ENCODE data around the gene PHPT1.
"Not testable (repeated sequence)": the region's sequence is repeated elsewhere in the genome, so short reads cannot be mapped to it uniquely, and the experiment has no call there.

Gene PHPT1

DNA sequence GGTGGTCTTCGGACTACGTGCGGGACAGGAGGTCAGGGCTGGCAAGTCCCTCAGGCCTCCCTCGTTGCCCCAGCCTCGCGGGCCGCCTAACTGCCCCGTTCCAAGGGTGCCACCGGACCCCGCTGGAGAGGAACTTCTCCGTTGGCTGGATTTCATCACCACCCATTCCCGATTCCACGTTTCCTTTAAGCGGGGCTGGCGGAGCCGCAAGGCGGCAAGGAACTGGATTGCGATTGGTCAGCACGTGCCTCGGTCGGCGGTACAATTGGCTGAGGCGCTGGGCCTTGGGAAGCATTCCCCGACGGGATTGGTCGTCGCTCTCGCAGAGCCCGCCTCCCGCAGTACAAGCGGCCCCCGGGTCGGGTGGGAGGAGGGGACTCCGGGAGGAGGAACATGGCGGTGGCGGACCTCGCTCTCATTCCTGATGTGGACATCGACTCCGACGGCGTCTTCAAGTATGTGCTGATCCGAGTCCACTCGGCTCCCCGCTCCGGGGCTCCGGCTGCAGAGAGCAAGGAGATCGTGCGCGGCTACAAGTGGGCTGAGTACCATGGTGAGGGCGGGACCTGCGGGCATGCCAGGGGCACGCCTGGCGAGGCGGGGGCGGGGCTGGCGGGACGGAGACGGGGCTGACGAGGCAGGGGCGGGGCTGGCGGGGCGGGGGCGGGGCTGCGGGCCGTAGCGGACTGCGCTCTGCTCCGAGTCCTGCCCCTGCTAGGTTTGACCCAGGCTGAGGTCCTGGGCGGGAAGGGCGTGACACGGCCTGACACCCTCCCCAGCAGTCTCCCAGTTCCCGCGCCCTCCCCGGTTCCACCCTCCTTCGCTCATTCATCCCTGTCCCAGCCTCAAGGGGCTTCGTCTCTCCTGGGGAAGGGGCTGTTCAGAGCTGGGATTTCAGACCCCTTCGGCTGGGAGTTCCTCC lies at the start of gene PHPT1:
Gene PHPT1 (plus strand): TSS at position 372 of the 922 bp plus-strand sequence. CDS start 22 bp downstream, at position 394.
- DNase-seq (ENCODE audit: low spot score), result peak; percentile 99

DNA sequence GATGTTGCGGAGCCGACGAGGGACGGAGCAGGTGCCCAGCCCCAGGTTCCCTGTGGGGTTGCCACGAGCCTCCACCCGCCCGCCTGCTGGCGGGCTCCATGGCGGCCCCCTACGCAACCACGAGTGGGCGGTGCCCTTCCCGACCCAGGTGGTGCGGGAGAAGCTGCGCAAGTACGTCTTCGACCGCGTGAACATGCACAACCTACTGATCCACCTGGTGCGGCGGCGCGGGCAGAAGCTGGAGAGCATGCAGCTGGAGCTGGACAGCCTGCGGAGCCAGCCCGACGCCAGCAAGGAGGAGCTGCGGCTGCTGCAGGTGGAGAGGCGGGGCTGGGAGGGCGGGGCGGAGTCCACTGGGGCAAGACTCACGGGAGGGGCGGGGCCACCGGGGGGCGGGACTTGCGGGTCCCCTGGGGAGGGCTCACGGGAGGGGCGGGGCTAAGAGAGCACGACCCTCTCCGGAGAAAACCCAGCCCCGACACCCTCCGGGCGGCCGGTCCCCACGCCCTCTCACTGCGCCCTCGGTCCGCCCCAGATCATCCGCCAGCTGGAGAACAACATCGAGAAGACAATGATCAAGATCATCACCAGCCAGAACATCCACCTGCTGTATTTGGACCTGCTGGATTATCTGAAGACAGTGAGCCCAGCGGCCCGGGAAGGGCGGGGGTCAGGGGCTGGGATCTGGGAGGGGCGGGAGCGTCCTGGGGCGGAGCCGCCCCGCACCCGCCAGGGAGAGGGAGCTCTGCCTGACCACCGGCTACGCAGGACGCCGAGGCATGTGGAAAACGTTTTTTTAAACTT lies 49.2 kb upstream of the PHPT1 start:
- DNase-seq (ENCODE audit: low spot score), result peak; percentile 86

DNA sequence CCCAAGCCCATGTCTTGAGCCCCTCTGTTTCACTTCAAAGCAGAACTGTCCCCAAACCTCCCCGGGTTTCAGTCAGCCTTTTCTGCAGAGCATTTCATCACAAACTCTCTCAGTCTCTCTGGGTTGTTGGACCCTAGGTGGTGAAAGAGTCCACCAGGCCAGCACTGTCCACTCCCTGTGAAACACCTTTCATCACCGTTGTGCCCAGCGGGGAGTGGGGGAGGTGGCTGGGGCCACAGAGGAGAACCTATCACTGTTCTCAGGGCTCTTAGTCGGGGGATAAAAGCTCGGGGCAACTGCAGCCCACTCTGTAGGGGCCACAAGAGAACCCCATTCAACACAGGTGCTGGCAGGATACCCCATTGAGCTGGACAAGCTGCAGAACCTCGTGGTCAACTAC lies 46.9 kb upstream of the PHPT1 start:
- DNase-seq (ENCODE audit: low spot score), result no peak

DNA sequence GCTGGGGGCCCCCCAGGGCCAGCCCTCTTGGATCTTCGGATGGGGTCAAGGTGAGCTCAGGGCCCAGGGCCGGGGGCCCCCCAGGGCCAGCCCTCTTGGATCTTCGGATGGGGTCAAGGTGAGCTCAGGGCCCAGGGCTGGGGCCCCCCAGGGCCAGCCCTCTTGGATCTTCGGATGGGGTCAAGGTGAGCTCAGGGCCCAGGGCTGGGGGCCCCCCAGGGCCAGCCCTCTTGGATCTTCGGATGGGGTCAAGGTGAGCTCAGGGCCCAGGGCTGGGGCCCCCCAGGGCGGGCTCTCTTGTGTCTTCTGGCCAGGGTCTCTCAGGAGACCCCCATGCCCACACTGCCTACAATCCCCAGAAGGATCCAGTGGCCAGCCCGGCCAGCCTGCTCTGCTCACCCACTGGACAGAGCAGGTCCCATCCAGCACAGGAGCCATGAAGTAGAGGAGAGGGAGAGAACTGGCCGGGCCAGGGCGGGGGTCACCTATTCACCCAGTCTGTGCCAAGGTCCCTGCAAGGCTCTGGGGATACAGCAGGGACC lies 46.1 kb upstream of the PHPT1 start:
- not testable (repeated sequence) for DNase-seq (ENCODE audit: low spot score)

DNA sequence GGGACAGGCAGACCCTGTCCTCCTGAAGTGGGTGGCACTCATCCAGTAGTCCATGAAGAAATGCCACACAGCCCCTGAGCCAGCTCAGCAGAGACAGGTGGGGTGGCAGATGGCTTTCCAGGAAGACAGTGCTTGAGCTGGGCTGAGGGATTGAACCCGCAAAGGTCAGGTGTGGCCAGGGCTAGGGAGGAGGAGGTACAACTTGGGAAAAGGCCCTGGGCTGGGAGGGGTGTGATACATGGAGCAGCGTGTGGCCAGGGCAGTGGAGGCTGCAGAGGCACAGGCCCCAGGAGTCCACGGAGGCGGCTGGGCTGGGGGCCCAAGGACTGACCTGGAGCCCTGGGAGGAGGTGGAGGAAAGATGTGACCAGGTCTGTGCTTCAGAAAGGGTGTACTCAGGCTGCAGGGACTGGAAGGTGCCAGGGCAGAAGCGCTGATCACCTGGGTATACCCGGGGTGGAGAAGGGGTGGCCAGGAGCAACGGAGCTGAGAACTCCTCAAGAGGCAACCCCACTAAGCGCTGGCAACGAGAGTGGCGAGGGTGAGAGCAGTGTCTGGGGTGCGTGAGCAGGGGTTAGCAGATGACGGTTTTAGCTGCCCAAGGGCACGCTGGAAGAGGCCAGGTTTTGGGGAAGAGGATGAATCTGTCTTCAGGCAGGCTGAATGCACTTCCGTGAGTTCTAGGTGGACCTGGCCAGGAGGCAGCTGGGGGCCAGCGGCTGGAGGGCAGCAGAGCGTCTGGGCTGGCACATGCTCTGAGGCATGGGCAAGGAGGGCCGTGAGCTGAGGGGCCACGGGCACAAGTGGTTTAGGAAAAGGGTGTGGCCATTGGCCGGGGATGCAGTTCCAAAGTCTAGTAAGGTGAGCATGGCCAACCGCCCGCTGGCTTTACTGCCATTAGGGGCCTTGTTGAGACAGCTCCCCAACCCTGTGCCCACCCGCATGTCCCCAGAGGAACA lies 45.4 kb upstream of the PHPT1 start:
- DNase-seq (ENCODE audit: low spot score), result no peak

DNA sequence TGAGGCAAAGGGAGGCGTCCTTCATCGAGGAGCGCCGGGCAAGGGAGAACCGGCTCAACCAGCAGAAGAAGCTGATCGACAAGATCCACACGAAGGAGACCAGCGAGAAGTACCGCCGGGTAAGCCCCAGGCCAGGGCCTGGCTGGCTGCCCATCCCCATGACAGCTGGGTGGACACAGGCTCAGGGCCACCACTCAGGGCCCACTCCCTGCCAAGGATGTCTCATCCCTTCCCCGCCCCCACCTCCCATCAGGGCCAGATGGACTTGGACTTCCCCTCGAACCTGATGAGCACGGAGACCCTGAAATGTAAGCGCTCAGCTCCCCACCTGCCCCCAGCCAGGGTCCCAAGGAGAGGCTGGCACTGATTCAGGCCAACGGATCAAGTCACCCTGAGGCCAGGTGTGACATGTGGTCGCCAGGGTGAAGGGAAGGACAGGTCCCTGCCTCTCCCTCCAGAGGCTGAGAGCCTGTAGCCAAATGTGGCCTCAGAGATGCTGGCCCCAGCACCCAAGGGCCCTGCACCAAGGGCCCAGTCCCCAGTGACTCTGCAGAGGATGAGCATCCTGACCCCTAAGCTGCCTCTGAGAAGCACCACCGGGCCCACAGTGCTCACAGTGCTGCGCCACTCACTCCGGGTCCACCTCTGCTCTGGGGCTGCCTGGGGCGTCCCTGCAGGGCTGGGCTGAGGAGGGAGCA lies 44.6 kb upstream of the PHPT1 start:
- no peak for DNase-seq (ENCODE audit: low spot score)

DNA sequence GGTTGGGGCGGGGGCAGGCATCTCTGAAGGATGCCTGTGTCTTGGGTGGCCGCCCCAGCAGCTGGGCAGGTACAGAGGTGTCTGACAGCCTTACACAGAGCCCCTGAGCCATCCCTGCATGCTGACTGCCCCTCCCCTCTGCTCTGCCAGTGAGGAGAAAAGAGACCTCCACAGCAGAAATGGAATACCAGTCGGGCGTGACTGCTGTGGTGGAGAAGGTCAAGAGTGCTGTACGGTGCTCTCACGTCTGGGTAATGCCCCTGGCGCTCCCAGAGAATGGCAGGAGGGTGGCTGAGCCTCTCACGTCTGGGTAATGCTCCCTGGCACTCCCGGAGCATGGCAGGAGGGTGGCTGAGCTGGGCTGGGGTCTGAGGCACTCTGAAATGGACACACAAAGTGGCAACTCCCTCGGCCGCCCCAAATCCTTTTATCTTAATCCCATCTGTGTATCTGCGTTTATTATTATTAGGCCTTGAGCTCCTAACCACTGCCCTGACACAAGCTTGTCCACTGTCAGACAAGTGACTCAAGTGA lies 43.9 kb upstream of the PHPT1 start:
- no peak for DNase-seq (ENCODE audit: low spot score)

DNA sequence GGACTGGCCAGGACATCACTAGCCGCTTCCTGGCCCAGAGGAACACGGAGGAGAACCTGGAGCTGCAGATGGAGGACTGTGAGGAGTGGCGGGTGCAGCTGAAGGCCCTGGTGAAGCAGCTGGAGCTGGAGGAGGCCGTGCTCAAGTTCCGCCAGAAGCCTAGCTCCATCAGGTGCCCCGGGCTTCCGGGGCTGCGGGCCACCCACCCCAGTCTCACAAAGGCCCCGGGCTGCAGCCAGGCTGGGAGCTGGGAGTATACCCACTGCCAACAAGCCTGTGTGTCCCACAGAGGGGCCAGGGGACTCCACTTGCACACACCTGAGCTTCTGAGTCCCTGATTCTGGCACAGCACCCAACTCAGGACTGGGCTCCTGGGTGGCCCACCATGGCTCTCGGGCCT lies 43.1 kb upstream of the PHPT1 start:
- DNase-seq (ENCODE audit: low spot score), result no peak

DNA sequence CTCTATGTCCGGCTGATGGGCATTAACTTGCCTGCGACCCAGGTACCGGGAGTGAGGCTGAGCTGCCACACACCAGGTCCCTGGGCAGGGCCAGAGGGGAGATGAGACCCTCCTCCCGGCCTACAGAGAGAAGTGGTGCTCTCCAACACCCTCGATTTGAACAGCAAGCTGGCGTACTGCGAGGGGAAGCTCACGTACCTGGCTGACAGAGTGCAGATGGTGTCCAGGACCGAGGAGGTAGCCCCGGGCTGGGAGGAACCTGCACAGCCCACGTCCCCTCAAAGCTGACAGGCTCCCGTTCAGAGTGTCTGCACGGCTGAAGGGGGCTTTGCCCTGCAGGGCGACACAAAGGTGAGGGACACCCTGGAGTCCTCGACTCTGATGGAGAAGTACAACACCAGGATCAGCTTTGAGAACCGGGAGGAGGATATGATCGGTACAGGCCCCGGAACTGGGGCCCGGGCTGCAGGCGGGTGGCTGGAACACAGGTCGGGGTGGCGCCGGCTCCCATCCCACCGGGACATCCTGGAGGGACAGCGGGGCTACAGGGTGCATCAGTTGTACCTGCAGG lies 42.5 kb upstream of the PHPT1 start:
- DNase-seq (ENCODE audit: low spot score), result no peak

DNA sequence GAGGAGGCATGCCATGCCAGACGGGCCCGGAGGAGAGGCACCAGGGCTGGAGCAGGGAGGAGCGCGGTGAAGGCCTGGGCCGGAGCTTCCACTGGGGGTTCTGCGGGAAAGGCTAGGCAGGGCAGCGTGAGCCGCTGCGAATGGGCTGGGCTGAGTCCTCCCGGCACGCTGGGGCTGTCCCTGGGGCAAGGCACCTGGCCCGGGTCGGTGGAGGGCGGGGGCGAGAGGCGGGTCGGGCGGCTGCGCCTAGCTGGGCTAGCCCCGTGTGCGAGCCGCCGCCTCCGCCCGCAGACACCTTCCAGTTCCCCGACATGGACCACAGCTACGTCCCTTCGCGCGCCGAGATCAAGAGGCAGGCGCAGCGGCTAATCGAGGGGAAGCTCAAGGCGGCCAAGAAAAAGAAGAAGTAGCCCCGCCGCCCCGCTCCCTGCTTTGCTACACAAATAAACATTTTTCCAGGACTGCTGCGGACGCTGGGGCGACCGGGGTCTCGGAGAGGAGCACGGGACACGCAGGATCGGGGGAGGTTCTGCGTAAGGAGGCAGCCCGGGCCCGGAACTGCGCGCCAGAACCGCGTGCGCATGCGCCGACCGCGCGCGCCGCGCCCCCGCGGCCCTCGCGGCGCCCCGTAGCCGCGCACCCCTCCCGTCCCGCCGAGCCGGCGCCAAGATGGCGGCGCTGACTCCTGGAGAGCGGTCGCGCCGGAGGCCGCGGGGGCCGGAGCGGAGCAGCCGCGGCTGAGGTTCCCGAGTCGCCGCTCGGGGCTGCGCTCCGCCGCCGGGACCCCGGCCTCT lies 41.7 kb upstream of the PHPT1 start, which contains the start of gene RABL6:
Gene RABL6 (plus strand): TSS at position 668 of the 794 bp plus-strand sequence. CDS start 249 bp downstream, outside the sequence.
- DNase-seq (ENCODE audit: low spot score), result peak; percentile 84

DNA sequence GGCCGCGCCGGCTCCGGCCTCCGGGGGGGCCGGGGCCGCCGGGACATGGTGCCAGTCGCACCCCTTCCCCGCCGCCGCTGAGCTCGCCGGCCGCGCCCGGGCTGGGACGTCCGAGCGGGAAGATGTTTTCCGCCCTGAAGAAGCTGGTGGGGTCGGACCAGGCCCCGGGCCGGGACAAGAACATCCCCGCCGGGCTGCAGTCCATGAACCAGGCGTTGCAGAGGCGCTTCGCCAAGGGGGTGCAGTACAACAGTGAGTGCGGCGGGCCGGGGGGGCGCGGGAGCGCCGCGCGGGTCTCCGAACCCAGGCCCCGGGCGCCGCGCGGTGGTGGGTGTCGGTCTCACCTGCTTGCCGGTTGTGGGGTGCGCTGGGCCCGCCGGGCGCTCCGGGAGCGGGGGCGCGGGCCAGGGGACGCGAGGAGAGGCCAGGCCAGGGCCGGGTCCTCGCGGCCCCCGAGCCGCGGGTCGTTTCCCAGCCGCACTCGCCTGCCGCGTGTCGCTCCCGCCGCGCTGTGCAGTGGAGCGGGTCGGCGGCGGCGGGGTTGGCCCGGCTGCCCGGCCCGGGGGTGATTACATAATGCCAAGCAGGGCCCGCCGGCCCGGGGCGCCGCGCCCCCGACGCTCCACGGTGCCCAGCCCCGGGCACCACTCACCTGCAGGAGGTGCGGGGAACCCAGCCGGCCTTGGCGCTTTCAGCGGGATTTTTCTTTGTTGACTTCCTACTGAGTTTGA lies 41.0 kb upstream of the PHPT1 start:
- no peak for DNase-seq (ENCODE audit: low spot score)

DNA sequence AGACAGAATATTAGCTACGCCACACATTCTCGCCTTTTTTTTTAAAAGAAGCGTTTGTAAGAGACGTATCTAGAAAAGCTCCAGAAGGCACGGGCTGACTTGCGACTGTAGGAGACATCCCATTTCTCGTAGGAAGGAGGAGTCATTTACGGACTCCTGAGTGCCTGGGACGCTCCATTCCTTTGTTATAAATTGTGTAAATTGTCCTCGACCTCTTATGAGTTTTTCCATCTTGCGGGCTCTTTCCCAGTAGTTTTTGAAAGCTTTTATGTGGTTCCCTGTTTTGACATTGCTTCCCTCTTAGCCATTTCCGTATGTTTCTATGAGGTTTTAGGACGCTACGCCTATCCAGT lies 40.4 kb upstream of the PHPT1 start:
- no peak for DNase-seq (ENCODE audit: low spot score)

DNA sequence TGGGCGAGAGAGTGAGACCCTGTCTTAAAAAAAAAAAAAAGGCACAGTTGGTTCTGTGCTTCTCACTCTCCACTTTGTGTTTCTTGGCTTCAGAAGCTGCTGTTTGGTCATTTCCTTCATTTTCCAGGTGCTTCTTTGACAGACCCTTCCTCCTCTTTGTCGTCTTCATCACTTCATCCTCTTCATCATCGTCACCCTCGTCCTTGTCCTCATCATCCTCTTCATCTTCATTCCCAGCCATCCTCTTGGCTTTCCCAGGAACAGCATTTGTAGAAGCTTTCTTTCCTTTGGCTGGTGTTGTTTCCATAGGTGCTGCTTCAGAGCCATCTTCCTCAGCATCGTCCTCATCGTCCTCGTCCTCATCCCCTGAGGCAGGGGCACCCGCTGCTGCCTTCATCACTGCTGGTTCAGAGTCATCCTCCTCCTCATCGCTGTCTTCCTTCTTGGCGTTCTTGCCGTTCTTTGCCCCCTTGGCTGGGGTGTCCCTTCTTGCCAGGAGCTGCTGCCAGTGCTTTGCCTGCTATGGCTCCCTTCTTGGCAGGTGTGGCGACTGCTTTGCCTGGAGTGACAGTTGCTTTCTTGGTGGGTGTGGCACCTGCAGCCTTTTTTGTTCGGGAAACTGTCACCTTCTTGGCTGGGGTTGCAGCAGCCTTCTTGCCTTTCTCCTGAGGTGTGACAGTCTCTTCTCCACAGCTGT lies 34.3 kb upstream of the PHPT1 start:
- DNase-seq (ENCODE audit: low spot score), result no peak

DNA sequence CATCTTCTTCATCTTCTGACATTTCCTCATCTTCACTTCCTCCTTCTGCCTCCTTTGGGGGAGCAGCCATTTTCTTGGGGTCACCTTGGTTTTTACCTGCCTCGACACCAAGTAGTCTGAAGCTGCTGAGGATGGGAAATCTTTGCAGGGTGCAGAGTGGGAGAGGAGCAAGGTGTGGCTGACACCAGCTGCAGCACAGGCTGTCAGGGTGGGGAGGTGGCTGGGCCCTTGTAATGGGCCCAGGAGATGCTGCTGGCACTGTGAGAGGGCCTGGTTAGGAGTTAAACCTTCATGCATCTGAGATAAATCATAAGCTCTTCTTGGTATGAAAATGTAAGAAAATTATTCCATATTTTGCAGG lies 33.8 kb upstream of the PHPT1 start:
- no peak for DNase-seq (ENCODE audit: low spot score)

DNA sequence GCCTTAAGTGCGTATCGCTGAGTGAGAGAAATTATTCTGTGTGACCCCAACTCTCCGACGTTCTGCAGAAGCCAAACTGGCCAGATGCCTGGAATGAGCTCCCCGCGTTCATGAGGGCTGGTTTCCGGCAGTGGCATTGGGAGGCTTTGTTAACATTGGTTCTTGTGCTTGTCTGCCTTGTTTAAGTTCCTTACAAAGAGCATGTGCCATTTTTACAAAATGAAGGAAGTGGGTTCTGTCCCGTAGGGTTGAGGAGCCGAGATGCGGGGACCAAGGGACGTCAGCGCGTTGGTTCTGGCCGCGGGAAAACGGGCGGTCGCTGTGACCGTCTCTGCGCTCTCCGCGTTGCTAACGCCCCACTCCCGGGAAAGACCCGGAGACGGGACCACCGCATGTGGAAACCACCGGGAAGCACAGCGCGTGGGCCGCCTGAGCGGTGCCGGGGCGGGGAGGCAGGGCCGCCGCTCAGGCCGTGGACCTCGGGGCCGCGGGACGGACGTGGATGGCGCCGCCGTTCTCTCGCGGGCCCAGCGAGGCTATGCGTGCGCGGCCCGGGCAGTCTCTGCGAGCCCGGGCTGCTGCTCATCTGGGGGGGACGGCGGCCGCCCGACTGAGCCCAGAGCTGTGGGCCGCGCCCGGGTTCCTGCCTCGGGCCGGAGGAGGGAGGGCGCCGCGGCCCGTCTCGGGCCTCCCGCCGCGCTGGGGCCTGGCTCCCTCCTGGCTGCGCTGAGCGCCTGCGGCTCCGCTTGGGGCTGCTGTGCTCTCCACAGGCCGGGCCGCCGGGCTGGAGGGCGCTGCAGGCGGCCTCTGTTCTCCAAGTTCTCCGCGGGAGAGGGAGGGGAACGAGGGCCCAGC lies 28.0 kb upstream of the PHPT1 start:
- no peak for DNase-seq (ENCODE audit: low spot score)

DNA sequence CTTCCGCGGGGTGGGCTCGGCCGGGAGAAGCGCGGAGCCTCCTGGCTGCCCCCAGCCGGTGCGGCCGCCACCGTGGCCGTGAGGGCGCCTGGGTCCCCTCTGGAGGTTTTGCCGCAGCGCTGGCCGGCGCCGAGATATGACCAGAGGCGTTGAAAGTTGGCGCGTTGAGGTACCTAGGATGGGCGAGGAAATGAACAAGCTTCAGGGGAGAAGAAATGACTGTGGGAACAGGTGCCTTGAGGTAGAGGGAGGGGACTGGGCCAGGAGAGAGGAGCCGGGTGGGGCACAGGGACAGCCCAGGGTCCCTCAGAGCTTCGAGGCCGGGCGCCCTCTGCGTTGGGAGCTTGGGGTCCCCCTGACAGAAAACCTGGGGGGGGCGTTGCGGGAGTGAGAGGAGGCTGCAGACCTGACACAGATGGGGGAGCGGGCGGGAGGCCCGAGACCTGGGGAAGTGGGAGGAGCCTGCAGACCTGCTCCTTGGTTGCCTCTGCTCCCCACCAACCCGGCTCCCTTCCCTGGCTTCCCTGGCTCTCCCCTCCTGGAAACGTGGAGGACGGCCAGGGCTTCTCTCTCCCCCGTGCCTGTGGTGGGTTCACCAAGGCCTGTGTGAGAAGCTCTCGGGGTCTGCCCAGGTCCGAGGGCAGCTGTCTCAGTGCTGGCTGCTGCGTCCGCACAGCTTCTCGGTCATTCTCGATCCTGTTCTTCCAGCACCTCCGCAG lies 27.2 kb upstream of the PHPT1 start:
- DNase-seq (ENCODE audit: low spot score), result no peak

Measured in LoVo (cell line).